NB4 (cell line): ENCODE measurements around the gene CLSTN1.

Experiments used
- POLR2A ChIP-seq: IDR thresholded peaks from 2 replicates; pipeline ENCODE4 v1.6.1; 2011; ENCODE audit warnings: mild to moderate bottlenecking; ENCODE audit not compliant: insufficient read length; ENCODE audit errors: extremely low read depth
- TF ChIP-seq, protein P1 (sequence below): IDR thresholded peaks from one replicate; pipeline ENCODE4 v1.5.1; 2012; ENCODE audit warnings: low read depth, low read length

GRCh38 chr1:9805006-9805508 is 18.7 kb downstream of the CLSTN1 start:
- TF ChIP-seq, protein P1, sequence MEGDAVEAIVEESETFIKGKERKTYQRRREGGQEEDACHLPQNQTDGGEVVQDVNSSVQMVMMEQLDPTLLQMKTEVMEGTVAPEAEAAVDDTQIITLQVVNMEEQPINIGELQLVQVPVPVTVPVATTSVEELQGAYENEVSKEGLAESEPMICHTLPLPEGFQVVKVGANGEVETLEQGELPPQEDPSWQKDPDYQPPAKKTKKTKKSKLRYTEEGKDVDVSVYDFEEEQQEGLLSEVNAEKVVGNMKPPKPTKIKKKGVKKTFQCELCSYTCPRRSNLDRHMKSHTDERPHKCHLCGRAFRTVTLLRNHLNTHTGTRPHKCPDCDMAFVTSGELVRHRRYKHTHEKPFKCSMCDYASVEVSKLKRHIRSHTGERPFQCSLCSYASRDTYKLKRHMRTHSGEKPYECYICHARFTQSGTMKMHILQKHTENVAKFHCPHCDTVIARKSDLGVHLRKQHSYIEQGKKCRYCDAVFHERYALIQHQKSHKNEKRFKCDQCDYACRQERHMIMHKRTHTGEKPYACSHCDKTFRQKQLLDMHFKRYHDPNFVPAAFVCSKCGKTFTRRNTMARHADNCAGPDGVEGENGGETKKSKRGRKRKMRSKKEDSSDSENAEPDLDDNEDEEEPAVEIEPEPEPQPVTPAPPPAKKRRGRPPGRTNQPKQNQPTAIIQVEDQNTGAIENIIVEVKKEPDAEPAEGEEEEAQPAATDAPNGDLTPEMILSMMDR: no peak
- no peak for TF ChIP-seq POLR2A
